Neural crest cell (in vitro differentiated cells): ENCODE results near the gene SUPT3H. TPM values are rescaled to one million over a fixed set of nuclear protein-coding genes. Genes with fewer than 3 reads are reported as not detected.

Source experiments
- DNase-seq: peaks from one replicate; pipeline ENCODE4 v3.0.0; 2021; ENCODE audit warnings: low read depth, mixed read lengths, low spot score
- H3K27ac Mint-ChIP-seq: one replicate; pipeline ENCODE4 v1.8.0; 2021; ENCODE audit warnings: mild to moderate bottlenecking, mixed read lengths; ENCODE audit not compliant: unreplicated experiment
- H3K27me3 Mint-ChIP-seq: 2 replicates; pipeline ENCODE4 v1.8.0; 2021; ENCODE audit warnings: low read depth, mild to moderate bottlenecking, mixed read lengths
- H3K36me3 Mint-ChIP-seq: 2 replicates; pipeline ENCODE4 v1.8.0; 2021; ENCODE audit warnings: low read depth, mild to moderate bottlenecking, mixed read lengths
- H3K4me1 Mint-ChIP-seq: 2 replicates; pipeline ENCODE4 v1.8.0; 2021; ENCODE audit warnings: mixed read lengths
- H3K4me3 Mint-ChIP-seq: one replicate; pipeline ENCODE4 v1.8.0; 2021; ENCODE audit warnings: mild to moderate bottlenecking, mixed read lengths
- H3K9me3 Mint-ChIP-seq: 2 replicates; pipeline ENCODE4 v1.8.0; 2021; ENCODE audit warnings: mixed read lengths
- CTCF ChIP-seq: fragments of 200-600 bp; sonication (generic); conservative IDR thresholded peaks from 2 replicates; pipeline ENCODE4 v1.5.0; 2021; ENCODE audit warnings: antibody characterized with exemption, mild to moderate bottlenecking
- total RNA-seq: library from RNA; stranded (reverse); gene quantifications from 2 replicates; pipeline ENCODE4 v1.2.1, GENCODE V29; 2021

SUPT3H gene
- total RNA-seq, 1 donor from 2014 or later, result 17.0 TPM

GRCh38 chr6:45272626-45273025, 105.1 kb downstream of the SUPT3H start:
- Mint-ChIP-seq H3K4me3 (no peak overlapping the region), H3K27me3 (no peaks in the 10 kb centered on the region), H3K27ac (no peak overlapping the region), H3K9me3 (no peaks in the 10 kb centered on the region), H3K4me1 (no peaks in the 10 kb centered on the region), H3K36me3 (peaks cover 7% of the 10 kb centered on the region)
- no peak for DNase-seq
- no peak for TF ChIP-seq CTCF

- Mint-ChIP-seq H3K4me3 (no peak overlapping the region), H3K9me3 (no peaks in the 10 kb centered on the region), H3K27ac (no peak overlapping the region), H3K36me3 (no peaks in the 10 kb centered on the region), H3K27me3 (no peaks in the 10 kb centered on the region), H3K4me1 (no peaks in the 10 kb centered on the region)
- DNase-seq, result no peak
- TF ChIP-seq CTCF, result no peak
Observed at GRCh38 chr6:45265246-45265645, 112.5 kb downstream of the SUPT3H start.

- no peak overlapping the region for H3K4me3 Mint-ChIP-seq
- TF ChIP-seq CTCF, result no peak
- H3K9me3 Mint-ChIP-seq, result no peaks in the 10 kb centered on the region
- no peaks in the 10 kb centered on the region for H3K4me1 Mint-ChIP-seq
- H3K27ac Mint-ChIP-seq, result no peak overlapping the region
- no peak for DNase-seq
- H3K27me3 Mint-ChIP-seq, result no peaks in the 10 kb centered on the region
- no peaks in the 10 kb centered on the region for H3K36me3 Mint-ChIP-seq
Observed at GRCh38 chr6:45260696-45261095, 117.0 kb downstream of the SUPT3H start.

- H3K4me3 Mint-ChIP-seq, result no peak overlapping the region
- H3K9me3 Mint-ChIP-seq, result no peaks in the 10 kb centered on the region
- no peaks in the 10 kb centered on the region for H3K36me3 Mint-ChIP-seq
- no peak for TF ChIP-seq CTCF
- H3K27ac Mint-ChIP-seq, result no peak overlapping the region
- H3K4me1 Mint-ChIP-seq, result no peaks in the 10 kb centered on the region
- DNase-seq, result no peak
- no peaks in the 10 kb centered on the region for H3K27me3 Mint-ChIP-seq
Observed at GRCh38 chr6:45256697-45257695, 120.7 kb downstream of the SUPT3H start.

DNA sequence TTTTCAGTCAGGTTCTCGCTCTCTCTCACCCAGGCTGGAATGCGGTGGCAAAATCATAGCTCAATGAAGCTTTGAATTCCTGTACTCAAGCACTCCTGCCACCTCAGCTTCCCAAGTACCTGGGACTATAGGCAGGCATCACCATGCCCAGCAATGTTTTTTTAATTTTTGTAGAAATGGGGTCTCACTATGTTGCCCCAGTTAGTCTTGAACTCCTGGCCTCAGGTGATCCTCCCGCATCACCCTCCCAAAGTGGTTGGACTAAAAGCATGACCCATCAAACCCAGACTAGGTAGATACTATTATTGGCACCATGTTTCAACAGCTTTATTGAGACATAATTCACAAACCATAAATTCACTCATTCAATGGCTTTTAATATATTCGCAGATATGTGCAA, 122.3 kb downstream of the SUPT3H start:
- H3K36me3 Mint-ChIP-seq, result no peaks in the 10 kb centered on the region
- no peaks in the 10 kb centered on the region for H3K27me3 Mint-ChIP-seq
- no peaks in the 10 kb centered on the region for H3K4me1 Mint-ChIP-seq
- H3K27ac Mint-ChIP-seq, result no peak overlapping the region
- no peak overlapping the region for H3K4me3 Mint-ChIP-seq
- DNase-seq, result no peak
- TF ChIP-seq CTCF, result no peak
- H3K9me3 Mint-ChIP-seq, result no peaks in the 10 kb centered on the region
